ENCODE data around the gene CMTM4.
A peak's percentile ranks its signal among the peaks of the same experiment; 100 is the strongest.

CMTM4 gene

GRCh38 chr16:66588981-66589713 is 107.4 kb downstream of the CMTM4 start:
- TF ChIP-seq, protein P1, sequence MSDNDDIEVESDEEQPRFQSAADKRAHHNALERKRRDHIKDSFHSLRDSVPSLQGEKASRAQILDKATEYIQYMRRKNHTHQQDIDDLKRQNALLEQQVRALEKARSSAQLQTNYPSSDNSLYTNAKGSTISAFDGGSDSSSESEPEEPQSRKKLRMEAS (IDR thresholded peaks at IDR 0.05; ENCODE audit: low read depth, low read length): peak; percentile 71; the same call in 1 of the 2 replicates
- TF ChIP-seq POLR2A (IDR thresholded peaks at IDR 0.05; ENCODE audit: extremely low read depth, insufficient read length) (no peak), CTCF (IDR thresholded peaks at IDR 0.05; ENCODE audit: low read depth, low read length) (peak; percentile 94), MYC (IDR thresholded peaks at IDR 0.05; ENCODE audit: low read depth, low read length) (peak; percentile 48; the same call in 1 of the 2 replicates)
- peak; percentile 78 for DNase-seq (ENCODE audit: low read depth)
- H3K4me3 ChIP-seq (ENCODE audit: low read depth, low read length): no peak overlapping the region

DNA sequence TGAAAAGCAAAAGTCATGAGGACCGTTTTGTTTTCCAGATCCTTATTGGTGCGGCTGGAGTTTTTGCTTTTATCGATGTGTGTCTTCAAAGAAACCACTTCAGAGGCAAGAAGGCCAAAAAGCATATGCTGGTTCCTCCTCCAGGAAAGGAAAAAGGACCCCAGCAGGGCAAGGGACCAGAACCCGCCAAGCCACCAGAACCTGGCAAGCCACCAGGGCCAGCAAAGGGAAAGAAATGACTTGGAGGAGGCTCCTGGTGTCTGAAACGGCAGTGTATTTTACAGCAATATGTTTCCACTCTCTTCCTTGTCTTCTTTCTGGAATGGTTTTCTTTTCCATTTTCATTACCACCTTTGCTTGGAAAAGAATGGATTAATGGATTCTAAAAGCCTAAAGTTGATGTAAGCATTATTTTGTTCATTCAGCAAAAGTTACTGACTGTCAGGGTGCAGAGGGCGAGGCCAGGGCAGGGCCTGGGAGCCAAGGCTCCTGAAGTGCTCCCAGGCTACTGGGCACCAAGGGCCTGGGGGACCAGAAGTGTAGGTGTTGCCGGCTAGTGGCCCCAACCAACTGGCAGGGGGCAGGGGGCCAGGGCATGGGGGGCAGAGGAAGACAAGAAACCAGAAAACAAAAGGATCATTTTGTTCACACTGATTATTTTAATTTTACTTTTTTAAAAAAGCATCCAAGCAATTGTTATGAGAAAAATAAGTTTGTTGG is 108.5 kb downstream of the CMTM4 start:
- no peak for DNase-seq (ENCODE audit: low read depth)
- H3K4me3 ChIP-seq (ENCODE audit: low read depth, low read length): no peak overlapping the region
- no peak for TF ChIP-seq CTCF (IDR thresholded peaks at IDR 0.05; ENCODE audit: low read depth, low read length)
- TF ChIP-seq MYC (IDR thresholded peaks at IDR 0.05; ENCODE audit: low read depth, low read length): no peak
- TF ChIP-seq, protein P1 (IDR thresholded peaks at IDR 0.05; ENCODE audit: low read depth, low read length): no peak
- TF ChIP-seq POLR2A (IDR thresholded peaks at IDR 0.05; ENCODE audit: extremely low read depth, insufficient read length): no peak

GRCh38 chr16:66585481-66586239 is 110.9 kb downstream of the CMTM4 start:
- peak; percentile 52 for DNase-seq (ENCODE audit: low read depth)
- no peak overlapping the region for H3K4me3 ChIP-seq (ENCODE audit: low read depth, low read length)
- TF ChIP-seq, protein P1 (IDR thresholded peaks at IDR 0.05; ENCODE audit: low read depth, low read length): no peak
- TF ChIP-seq MYC (IDR thresholded peaks at IDR 0.05; ENCODE audit: low read depth, low read length) (no peak), CTCF (IDR thresholded peaks at IDR 0.05; ENCODE audit: low read depth, low read length) (no peak), POLR2A (IDR thresholded peaks at IDR 0.05; ENCODE audit: extremely low read depth, insufficient read length) (no peak)

- TF ChIP-seq MYC (IDR thresholded peaks at IDR 0.05; ENCODE audit: low read depth, low read length) (no peak), POLR2A (IDR thresholded peaks at IDR 0.05; ENCODE audit: extremely low read depth, insufficient read length) (no peak), CTCF (IDR thresholded peaks at IDR 0.05; ENCODE audit: low read depth, low read length) (no peak)
- TF ChIP-seq, protein P1 (IDR thresholded peaks at IDR 0.05; ENCODE audit: low read depth, low read length): no peak
- no peak overlapping the region for H3K4me3 ChIP-seq (ENCODE audit: low read depth, low read length)
- DNase-seq (ENCODE audit: low read depth): no peak
Observed at GRCh38 chr16:66581246-66581952, 115.1 kb downstream of the CMTM4 start.

DNA sequence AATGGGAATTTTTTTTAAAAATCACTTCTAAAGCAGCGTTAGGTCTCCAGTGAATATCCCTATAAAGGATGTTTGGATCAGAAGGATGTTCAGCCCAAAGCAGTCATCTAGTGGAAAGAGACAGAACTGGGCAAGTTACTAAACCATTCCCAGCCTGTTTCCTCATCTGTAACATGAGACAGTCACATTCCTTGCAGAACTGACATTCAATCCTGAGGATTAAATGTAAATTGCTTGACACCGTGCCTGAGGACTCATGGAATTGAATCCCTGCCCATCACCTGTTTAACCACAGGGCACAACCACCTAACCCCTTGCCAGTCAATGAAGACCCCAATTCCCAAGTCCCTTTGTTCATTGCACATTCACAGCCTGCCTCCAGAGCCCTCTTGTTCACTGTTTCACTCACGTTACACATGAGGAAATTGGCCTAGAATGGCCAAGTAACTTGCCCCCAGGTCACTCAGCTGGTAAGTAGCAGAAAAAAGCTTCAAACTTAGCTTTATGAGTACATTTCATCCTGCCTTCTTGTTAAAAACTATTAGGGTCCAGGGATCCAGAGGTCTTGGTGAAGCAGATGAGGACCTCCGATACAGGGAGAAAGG is 115.8 kb downstream of the CMTM4 start:
- no peak for DNase-seq (ENCODE audit: low read depth)
- TF ChIP-seq POLR2A (IDR thresholded peaks at IDR 0.05; ENCODE audit: extremely low read depth, insufficient read length) (no peak), CTCF (IDR thresholded peaks at IDR 0.05; ENCODE audit: low read depth, low read length) (no peak), MYC (IDR thresholded peaks at IDR 0.05; ENCODE audit: low read depth, low read length) (no peak)
- TF ChIP-seq, protein P1 (IDR thresholded peaks at IDR 0.05; ENCODE audit: low read depth, low read length): no peak
- no peak overlapping the region for H3K4me3 ChIP-seq (ENCODE audit: low read depth, low read length)

All from NB4 (cell line).